ENCODE data around the gene ADPRHL1. TPM values are rescaled to one million over a fixed set of nuclear protein-coding genes. Genes with fewer than 3 reads are reported as not detected.
"Not testable (repeated sequence)": the region's sequence is repeated elsewhere in the genome, so short reads cannot be mapped to it uniquely, and the experiment has no call there.

The ADPRHL1 gene
- total RNA-seq, 1 donor from 2014 or later = 16.7 TPM

DNA sequence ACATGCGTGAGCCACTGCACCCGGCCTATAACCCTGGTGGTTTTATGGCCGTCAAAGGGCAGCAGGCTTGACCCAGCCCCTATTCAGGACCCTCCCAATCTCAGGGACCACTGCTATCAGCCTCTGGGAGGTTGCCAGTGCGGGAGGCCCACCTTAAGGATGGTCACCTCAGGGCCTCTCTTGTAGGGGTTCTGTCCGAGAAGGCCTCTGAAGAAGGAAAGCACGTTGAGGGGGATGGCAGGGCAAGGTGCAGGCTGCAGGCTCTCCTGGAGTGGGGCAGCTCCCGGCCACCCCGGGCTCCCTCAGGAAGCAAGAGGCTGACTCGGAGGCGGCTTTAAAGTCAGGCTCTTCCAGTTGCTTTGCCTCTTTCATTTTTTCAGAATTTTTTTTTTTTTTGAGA, 83.4 kb downstream of the ADPRHL1 start:
- DNase-seq = no peak

DNA sequence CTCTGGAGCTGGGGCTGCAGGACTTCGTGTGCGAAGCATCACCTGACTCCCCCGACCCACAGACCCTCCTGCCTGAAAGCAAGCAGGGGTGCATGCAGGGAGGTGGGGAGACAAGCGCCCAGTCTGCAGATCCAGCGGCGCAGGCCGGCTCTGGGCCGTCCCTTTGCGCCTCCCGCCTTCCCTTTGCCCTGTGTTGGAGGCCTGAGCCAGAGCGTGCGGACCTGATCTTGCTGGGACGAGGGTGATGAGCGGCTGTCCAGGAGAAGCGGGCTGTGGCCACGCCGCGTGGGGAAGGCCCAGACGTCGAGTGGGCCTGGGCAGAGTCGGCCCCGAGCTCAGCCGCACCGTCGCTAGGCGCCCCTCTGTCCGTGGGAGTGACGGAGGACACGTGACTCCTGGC, 84.1 kb downstream of the ADPRHL1 start:
- no peak for DNase-seq

DNA sequence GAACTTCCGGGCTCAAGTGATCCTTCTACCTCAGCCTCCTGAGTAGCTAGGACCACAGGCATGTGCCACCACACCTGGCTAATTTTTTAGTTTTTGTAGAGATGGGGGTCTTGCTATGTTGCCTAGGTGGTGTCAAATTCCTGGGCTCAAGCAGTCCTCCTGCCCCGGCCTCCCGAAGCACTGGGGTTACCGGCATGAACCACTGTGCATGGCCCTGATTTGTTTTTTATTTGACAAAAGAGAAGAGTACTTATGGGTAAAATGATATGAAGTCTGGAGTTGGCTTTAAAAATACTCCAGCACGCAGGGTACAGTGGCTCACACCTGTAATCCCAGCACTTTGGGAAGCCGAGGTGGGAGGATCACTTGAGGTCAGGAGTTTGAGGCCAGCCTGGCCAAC, 84.9 kb downstream of the ADPRHL1 start:
- DNase-seq = not testable (repeated sequence)

DNA sequence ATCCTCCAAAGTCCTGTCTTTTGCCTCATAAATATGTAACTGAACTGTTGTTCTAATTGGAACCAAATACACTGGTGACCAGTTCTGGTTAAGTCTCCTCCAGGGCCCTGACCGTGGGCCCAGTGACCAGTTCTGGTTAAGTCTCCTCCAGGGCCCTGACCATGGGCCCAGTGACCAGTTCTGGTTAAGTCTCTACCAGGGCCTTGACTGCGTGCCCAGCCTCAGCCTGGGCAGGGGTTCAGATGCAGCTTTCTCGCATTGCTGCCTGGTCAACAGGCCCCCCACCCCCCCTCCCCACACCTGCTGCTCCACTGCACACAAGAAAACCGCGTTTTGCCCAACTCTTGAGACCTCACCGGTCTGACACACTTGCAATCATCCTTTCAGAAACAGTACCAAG, 85.5 kb downstream of the ADPRHL1 start:
- DNase-seq = no peak

DNA sequence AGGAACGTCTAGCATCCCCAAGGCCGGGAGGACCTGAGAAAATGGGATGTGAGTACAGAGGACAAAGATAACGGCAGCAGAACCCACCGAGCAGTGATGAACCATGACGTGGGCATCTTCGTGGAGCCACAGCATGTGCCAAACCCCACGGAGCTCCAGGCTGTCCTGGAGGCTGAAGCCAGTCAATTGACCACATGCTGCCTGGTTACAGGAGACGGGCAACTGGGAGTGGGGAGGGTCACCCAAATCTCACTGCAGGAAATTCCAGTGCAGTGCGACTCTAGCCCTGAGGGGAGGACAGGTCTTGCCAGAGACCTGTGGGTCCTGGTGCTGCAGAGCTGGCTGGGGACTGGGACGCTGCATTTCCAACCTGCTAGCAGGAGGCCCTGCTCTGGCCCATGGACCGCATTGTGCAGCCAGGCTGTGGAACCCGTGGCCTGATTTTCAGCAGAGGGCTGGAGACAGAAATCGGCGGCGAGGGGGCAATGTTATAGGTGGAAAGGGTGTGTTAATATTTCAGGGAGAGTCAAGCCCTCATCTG, 86.2 kb downstream of the ADPRHL1 start:
- DNase-seq = no peak

DNA sequence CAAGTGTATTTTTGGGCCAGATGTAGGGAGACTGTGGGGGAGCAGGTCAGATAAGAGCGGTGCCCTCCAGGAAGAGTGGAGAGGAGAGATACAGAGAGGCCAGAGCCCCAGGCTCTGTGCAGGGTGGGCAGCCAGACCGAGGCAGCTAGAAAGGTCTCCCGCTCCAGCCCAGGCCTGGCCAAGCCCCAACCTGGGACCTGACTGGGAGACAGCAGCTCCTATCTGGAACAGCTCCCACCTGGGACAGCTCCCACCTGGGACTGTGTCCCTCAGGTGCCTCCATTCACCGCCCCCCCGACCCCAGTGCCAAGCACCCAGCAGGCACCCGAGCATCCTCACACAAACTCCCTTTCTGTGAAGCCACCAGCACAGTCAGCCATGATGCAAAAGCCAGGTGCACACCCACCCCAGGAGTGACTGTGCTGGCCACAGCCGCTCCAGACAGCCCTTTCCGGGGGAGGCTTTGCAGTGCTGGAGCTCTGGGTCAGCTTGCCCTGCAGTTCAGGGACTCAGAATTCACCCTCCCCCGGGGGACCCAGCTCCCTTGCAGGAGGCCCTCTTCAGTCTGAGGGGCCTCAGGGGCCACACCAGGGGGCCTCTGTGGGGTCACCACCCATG, 87.2 kb downstream of the ADPRHL1 start:
- no peak for DNase-seq

DNA sequence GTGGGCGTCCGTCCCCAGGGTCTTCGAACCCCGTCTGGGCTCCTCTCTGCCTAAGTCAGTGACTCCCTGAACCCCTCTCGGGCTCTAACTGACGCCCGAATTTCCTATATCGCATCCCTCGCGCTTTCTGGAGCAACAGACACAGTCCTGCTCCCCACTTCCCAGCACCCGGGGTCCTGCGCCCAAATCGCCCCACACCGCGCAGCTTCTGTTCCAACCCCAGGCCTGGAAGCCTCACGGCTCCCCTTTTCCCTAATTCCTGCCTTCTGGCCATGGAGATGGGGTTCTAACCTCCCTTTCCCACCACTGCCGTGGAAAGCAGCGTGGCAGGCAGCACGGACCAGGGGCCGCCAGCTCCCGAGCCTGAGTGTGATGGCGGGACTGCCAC, 87.7 kb downstream of the ADPRHL1 start:
- no peak for DNase-seq

DNA sequence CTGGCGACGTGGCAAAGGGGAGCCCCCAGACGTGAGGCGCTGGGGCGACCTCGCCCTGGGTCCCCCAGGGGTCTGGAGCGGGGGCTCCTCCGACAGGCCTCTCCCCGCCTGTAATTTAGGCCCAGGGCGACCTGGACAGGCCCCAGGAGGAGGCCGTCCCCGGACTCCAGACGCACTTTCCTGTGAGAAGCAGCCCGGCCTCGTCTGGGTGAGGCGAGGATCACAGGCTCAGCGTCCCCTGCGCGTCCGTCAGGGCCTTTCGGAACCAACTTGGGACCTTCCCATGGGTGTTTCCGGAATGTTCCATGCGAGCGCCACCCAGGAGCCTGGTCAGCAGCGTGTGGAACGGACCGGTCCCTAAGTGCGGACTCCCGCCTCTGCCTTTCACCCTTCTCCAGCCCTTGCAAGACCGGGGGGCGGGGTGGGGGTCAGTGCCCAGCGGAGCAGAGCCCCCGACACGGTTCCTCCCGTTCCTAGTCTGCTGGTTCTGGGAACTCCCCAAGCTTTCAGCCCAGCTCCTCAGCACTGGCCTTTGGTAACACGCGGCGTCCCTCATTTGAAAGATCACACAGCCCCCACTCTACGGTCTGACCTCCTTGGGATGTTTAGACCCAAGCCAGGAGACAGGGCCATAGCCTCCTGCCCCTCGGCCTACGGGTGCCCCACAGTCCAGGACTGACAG, 88.2 kb downstream of the ADPRHL1 start:
- no peak for DNase-seq

DNA sequence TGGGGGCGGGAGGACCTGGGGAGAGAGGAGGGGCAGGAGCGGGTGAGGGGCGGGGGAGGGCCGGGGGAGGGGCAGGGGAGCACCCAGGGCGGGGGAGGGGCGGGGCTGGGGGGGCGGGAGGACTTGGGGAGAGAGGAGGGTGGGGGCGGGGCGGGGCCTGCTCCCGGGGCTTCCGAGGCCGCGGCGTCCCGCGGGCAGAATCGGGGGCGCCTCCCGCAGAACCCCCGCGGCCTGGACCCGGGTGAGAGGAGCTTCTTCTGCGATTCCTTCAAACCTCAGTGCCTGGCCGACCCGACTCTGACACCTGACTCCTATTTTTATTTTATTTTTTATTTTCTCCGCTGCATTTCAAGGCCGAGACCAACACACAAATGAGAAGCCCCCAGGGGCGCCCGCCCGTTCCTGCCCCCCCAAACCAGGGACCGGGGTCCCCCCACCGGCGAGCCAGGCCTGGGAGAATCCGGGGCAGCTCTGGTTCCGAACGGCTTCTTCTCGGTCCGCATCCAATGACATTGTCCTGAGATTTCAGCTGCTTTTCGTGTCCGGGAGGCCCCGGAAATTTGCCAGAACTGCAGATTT, 88.9 kb downstream of the ADPRHL1 start:
- no peak for DNase-seq

DNA sequence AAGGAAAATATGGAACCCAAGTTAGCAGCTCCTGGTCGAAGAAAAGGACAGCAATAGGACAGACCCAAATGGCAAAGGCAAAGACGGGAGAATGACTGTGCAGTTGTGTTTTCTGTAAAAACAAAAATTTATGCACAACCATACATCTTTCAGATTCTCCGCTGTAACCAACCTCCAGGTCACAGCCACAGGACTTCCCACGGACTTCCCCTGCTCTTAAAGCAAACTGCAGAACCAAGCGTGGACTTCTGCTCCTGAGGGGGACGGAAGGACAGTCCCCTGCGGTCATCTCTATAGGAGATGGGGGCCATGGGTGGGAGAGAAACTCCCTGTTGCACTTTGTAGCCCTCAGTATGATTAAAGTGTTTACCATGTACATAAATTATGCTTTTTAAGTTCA, 91.9 kb downstream of the ADPRHL1 start:
- no peak for DNase-seq

DNA sequence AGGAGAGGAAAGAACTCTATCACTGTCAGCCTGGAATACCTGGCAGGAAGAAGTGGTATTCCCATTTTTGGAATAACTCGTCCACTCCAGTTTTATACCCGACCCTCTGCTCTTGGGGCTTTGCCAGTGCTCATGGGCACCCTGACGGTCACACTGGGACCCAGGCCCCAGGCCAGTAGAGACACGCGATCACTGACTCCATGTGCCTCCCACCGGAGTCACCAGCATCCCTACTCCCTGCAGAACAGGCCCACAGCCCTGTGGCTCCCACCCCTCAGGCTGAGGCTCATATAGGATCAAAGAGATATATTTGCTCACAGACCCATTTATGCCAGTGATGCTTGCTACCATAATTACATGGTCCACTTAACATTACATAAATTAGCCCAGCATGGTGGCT, 92.8 kb downstream of the ADPRHL1 start:
- no peak for DNase-seq

DNA sequence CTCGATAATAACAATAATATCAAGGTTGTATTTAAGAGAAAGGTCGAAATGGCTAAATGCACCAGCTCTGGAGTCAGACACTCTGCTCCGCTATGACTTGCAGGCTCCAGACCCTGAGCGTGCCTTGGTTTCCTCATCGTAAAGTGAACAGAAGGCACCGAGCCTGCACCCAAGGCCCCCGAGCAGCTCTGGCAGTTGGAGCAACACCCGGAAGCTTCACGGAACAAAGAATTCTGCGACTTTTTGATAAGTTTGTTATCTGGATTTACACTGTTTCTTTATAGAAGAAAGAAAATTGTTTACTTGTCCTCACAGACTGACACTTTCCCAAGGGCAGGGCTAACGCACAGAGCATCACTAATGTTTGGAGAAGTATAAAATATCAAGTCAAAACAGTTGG, 93.7 kb downstream of the ADPRHL1 start:
- DNase-seq = no peak

DNA sequence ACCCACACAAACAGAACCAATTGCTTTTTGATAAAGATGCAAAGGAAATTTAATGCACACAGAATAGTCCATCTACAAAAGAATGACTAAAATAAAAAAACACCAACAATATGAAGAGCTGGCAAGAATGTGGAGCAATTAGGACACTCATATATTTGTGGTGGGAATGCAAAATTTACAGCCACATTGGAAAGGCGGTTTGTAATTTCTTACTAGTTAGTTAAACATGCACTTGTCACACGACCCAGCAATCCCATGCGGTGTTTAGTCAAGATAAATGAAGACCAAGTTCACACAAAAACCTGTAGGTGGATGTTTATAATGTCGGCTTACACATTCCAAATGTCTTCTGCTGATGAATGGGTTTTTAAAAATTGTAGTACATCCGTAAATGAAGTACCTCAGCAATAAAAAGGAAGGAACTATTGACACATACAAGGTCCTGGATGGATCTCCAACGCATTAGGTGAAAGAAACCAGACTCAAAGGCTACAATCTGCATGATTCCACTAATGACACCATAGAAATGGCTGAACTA, 94.6 kb downstream of the ADPRHL1 start:
- no peak for DNase-seq

DNA sequence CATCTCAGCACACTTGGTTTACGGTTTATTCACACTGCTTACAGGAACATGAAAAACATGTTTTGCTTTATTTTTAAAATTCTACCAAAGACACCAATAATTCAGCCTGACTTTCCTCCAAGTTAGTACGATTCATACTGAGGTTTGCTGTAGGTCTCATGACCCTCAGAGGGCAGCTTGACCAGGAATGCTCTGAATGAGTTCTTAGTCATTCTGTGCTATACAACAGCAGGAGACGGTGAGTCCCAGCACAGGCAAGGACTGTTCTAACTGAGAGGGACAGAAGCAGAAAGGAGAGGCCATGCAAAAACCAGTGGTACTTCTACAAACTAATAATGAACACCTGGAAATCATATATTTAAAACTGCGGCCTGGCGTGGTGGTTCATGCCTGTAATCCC, 95.8 kb downstream of the ADPRHL1 start:
- DNase-seq = no peak

DNA sequence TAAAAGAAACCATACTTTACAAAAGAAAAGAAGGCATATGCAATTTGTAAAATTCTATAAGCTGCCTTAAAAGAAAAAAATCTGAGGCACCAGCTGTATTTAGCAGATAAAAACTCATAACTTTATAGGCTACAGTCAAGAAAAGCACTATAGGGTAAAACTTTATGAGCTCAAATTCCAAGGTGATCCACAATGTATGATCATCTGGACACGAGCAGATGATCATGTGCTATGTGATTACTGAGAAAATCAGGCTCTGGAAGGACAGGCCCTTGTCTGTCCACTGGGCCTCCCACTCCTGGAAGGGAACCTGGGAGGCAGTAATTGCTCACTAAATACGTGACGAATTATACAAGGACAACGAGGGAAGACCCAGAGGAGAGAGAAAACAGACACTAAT, 96.7 kb downstream of the ADPRHL1 start:
- DNase-seq = no peak

DNA sequence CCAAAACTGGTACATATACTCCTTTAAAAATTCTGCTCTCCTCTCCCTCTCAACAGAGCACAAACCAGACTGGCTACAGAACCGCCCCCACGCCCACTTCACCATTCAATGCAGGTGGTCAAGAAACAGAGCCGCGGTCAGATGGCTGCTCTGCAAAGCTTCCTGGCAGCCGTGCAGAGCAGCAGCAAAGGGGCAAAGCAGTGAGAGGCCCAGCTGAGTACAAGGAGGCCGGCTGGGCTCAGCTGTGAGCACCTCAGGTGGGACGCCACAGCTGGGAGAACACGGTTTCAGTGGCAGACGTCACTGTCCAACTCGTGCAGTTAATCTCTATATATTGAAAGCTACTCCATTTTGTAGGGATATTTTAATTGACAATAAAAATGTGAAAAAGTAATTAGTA, 97.7 kb downstream of the ADPRHL1 start:
- DNase-seq = no peak

DNA sequence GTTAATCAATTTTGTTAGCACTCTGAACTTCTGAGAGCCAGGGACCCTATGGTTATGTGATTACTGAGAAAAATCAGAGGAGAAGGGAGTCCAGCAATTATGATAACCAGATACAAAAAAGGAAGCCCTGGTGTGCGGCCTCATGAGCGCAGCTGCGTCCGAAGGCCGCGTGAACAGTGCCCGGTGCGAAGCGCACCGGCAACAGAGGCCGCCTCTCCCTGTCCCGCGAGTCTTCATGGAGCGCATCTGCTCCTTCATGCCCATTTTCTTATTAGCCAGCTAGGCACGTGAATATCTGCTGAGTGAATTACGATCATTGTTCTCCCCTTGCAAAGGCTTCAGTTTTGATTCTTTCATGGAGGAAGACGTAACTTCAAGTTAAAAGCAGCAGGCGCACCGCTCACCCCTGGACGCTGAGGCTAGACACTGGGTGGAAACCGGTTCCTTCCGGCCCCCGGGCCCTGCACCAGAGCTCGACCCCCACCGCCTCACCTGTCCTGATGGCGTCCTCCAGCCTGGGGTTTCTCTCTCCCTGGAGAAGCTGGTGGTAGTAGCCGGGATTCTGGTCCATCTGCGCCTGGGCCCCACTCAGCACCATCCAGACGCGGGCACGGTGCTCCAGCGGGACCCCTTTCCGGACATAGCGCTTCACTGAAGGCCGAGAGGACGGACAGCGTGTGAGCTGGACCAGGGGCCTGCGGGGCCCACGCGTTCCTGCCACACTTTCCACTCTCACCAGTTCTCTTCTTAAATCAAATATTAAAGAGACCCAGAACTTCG, 98.3 kb downstream of the ADPRHL1 start:
- no peak for DNase-seq

DNA sequence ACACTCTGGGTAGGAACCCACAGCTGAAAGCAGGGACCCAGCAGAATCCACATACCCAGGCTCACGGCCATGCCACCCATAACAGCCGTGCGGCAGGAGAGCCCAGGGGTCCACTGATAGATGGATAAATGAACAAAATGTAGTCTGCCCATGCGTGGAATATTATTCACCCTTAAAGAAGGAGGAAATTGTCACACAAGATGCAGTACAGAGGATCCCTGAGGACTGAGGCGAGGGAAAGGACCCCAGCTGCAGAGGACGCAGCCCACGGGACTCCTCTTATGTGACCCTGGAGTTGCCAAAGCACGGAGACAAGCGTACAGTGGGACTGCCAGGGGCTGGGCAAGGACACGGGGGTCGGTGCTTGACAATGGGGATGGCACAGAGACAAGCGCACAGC, 100.0 kb downstream of the ADPRHL1 start:
- DNase-seq = no peak

DNA sequence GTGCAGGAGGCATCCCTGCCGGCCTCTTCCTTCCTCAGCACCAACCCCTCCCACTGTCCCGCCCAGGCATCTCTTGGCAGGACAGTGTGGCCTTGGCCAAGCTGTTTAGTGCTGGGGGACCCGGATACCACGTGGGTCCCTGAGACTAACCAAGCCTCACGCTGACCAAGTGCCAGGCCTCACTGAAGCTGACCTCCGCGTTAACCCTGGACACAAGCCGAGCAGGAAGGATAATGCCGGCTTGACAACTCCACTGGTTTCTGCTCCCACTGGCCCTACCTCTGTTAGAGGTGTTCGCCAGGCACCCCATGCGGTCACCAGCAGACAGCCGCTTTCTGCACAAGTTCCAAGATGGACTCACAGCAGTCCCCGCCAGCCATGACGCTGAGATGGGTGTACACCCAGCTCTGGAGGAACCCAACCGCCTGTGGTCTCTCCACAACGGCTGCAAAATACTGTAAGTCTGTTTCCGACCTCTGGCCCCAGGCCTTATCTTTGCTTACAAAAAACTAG, 101.7 kb downstream of the ADPRHL1 start:
- no peak for DNase-seq

DNA sequence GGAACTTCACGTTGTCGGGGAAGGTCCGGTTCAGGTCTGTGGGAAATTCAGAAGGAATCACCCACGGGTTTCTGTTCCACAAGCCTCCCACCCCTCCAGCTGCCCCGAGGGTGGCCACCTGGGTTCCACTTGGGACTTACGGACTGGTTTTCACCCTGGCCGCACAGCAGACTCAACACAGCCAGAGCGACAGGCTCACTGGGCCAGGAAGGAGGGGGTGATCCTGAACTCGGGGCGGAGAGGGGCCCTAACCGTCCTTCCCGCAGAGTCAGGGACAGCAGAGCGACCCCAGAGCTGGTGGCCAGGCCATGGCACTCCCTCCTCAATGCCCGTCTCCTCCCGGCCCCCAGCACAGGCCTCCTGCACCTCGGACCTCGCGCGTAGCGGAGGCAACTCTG, 102.4 kb downstream of the ADPRHL1 start:
- no peak for DNase-seq

DNA sequence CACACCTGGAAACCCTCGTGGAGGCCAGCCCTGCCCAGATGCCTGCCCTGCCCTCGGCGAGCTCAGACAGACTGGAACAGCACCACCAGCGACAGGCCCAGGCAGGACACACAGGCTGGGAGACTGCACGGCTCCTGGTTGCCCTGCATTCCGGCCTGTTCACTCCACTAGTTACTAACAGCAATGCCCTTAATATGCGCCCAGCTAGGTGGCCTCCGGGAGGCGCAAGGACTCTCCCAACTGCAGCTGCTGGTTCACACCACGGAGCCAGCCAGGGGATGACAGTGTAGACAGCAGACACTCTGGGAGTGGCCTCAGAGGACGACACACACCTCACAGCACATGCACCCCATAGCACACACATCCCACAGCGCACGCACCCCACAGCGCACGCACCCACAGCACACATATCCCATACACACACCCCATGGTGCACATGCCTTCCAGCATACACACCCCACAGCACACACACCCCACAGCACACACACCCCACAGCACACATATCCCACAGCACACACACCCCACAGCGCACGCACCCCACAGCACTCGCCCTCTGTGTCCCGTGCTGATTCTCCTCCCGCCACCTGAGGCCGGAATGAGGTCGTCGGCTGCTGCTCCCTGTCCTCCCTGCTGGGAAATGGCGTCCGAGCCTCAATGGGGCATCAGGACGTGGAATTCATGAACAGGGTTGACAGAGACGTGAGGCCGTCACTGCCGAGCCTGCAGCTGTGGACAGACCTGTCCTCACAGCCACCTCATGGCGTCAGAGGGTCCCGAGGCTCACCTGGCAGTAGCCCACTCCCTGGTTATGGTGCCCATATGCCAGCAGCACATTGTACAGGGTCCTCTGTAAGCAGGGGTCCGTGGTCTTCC, 103.0 kb downstream of the ADPRHL1 start:
- no peak for DNase-seq

Measured in skin of body (tissue), 2 donors.